Trophoblast cell (in vitro differentiated cells and primary cell): ENCODE results near the gene CORO6.

Experiments
- DNase-seq, 2 donors: peaks; one replicate each; pipeline ENCODE4 v3.0.0-alpha.2; 2016
- H2AFZ ChIP-seq: 2 replicates; pipeline ENCODE4 v1.6.1; 2013; ENCODE audit warnings: low read length, moderate library complexity, mild to moderate bottlenecking; ENCODE audit not compliant: insufficient read depth, poor library complexity
- H2AK5ac ChIP-seq: 2 replicates; pipeline ENCODE4 v1.6.1; 2013; ENCODE audit warnings: mild to moderate bottlenecking, low read length
- H2BK120ac ChIP-seq: 2 replicates; pipeline ENCODE4 v1.6.1; 2013; ENCODE audit warnings: low read length, mild to moderate bottlenecking, moderate library complexity; ENCODE audit not compliant: insufficient read depth, poor library complexity
- H2BK12ac ChIP-seq: 2 replicates; pipeline ENCODE4 v1.6.1; 2013; ENCODE audit warnings: mild to moderate bottlenecking, low read length, moderate library complexity
- H2BK5ac ChIP-seq: 2 replicates; pipeline ENCODE4 v1.6.1; 2013; ENCODE audit warnings: low read length, low read depth, moderate library complexity, mild to moderate bottlenecking; ENCODE audit not compliant: poor library complexity
- H3K14ac ChIP-seq: 2 replicates; pipeline ENCODE4 v1.6.1; 2013; ENCODE audit warnings: mild to moderate bottlenecking, low read length
- H3K18ac ChIP-seq: 2 replicates; pipeline ENCODE4 v1.6.1; 2013; ENCODE audit warnings: mild to moderate bottlenecking, low read length
- H3K23ac ChIP-seq: 2 replicates; pipeline ENCODE4 v1.6.1; 2013; ENCODE audit warnings: low read length
- H3K27ac ChIP-seq: 2 replicates; pipeline ENCODE4 v1.5.1; 2013; ENCODE audit warnings: low read depth, mild to moderate bottlenecking, inconsistent platforms, low read length, moderate library complexity
- H3K27me3 ChIP-seq: 2 replicates; pipeline ENCODE4 v1.6.1; 2013; ENCODE audit warnings: inconsistent platforms, mild to moderate bottlenecking, low read length, moderate library complexity; ENCODE audit not compliant: insufficient read depth
- H3K36me3 ChIP-seq, 2 experiments: 1 replicate in 1 of 2; 2 replicates in 1 of 2; pipeline ENCODE4 v1.6.1; 2013; ENCODE audit warnings: low read length in 2 of 2, mild to moderate bottlenecking in 2 of 2, moderate library complexity in 1 of 2; ENCODE audit not compliant: insufficient read depth in 2 of 2, control insufficient read depth in 1 of 2
- H3K4ac ChIP-seq: 2 replicates; pipeline ENCODE4 v1.6.1; 2013; ENCODE audit warnings: low read depth, mild to moderate bottlenecking, low read length, moderate library complexity
- H3K4me1 ChIP-seq, 2 experiments: 1 replicate in 1 of 2; 2 replicates in 1 of 2; pipeline ENCODE4 v1.6.1; 2013; ENCODE audit warnings: low read length in 2 of 2, mild to moderate bottlenecking in 2 of 2, moderate library complexity in 1 of 2; ENCODE audit not compliant: insufficient read depth in 2 of 2, control insufficient read depth in 1 of 2
- H3K4me2 ChIP-seq: 2 replicates; pipeline ENCODE4 v1.6.1; 2013; ENCODE audit warnings: inconsistent platforms, mild to moderate bottlenecking, low read length, moderate library complexity
- H3K4me3 ChIP-seq: 2 replicates; pipeline ENCODE4 v1.5.1; 2013; ENCODE audit warnings: mild to moderate bottlenecking, low read depth, low read length, inconsistent platforms
- H3K79me1 ChIP-seq: one replicate; pipeline ENCODE4 v1.6.1; 2013; ENCODE audit warnings: low read length
- H3K79me2 ChIP-seq: 2 replicates; pipeline ENCODE4 v1.6.1; 2013; ENCODE audit warnings: low read length, mild to moderate bottlenecking; ENCODE audit not compliant: control insufficient read depth, insufficient read depth, poor library complexity
- H3K9ac ChIP-seq: 2 replicates; pipeline ENCODE4 v1.6.1; 2013; ENCODE audit warnings: mild to moderate bottlenecking, low read length
- H3K9me3 ChIP-seq: 2 replicates; pipeline ENCODE4 v1.6.1; 2013; ENCODE audit warnings: low read depth, mild to moderate bottlenecking, control low read depth, inconsistent platforms, low read length; ENCODE audit not compliant: insufficient read depth
- H4K12ac ChIP-seq: 2 replicates; pipeline ENCODE4 v1.6.1; 2013; ENCODE audit warnings: low read depth, mild to moderate bottlenecking, low read length, moderate library complexity
- H4K8ac ChIP-seq: 2 replicates; pipeline ENCODE4 v1.6.1; 2013; ENCODE audit warnings: low read depth, mild to moderate bottlenecking, low read length, moderate library complexity
- H4K91ac ChIP-seq: one replicate; pipeline ENCODE4 v1.6.1; 2013; ENCODE audit warnings: low read depth, mild to moderate bottlenecking, low read length, moderate library complexity
- WGBS: extraction: QIAGEN DNeasy Blood & Tissue Kit; methylation state at CpG from one replicate; pipeline ENCODE4 v1.1.7; 2013; ENCODE audit warnings: missing lambda C conversion rate; ENCODE audit not compliant: insufficient read length, insufficient coverage; ENCODE audit errors: extremely low coverage; 5-methylcytosine and 5-hydroxymethylcytosine counted together

The CORO6 gene

DNA sequence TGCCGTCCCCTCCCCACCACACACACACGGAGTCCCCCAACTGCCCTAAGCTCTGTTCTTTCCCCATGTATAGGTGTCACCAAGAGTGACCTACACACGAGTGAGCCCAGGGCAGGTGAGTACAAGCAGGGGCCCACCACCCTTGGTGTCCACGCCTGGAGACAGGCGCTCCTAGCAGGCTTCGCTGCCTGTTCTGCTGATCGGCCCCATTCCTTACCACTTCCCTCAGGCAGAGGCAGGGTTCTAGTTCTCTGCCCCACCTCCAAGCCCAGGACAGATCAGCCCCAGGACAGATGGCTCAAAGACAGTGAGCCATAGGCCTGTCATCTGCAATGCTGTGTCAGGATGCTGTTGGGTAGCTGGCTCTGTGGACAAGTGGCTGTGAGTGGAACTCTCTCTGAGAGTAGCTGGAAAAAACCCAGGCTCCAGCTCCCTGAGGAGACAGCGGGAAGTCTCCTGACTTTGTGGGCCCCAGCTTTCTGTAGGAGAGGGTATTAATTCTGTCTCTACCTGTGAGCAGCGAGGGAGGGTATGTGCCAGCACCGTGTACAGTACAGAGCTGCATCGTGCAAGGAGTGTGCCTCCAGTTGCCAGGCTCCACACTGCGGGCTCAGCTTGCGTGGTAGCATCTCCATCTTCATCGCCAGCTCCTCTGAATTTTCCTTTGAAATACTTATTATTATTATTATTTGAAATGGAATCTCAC is 53.3 kb downstream of the CORO6 start:
- H4K8ac ChIP-seq, result peak overlapping the region; percentile 93
- peak overlapping the region; percentile 95 for H2AFZ ChIP-seq
- peak overlapping the region; percentile 90 for H4K12ac ChIP-seq
- H2BK120ac ChIP-seq, result peak overlapping the region; percentile 91
- H3K27me3 ChIP-seq, result peaks cover 11% of the 10 kb centered on the region
- peak overlapping the region; percentile 74 for H3K4me3 ChIP-seq
- H3K4me2 ChIP-seq, result peak overlapping the region; percentile 89
- H3K4ac ChIP-seq, result peak overlapping the region; percentile 64
- no CpG with 5 or more reads among the region's 14 CpGs for WGBS
- H2BK12ac ChIP-seq, result no peak overlapping the region
- H3K36me3 ChIP-seq, result peaks cover 21 to 22% of the 10 kb centered on the region in 2 experiments
- H3K4me1 ChIP-seq, result peaks cover 18 to 27% of the 10 kb centered on the region in 2 experiments
- H2BK5ac ChIP-seq, result no peak overlapping the region
- peak overlapping the region; percentile 58 for H2AK5ac ChIP-seq
- no peak overlapping the region for H3K27ac ChIP-seq
- no peak overlapping the region for H4K91ac ChIP-seq
- peak; percentile 51 to 53 for DNase-seq
- H3K9ac ChIP-seq, result peak overlapping the region; percentile 25
- peaks cover 7% of the 10 kb centered on the region for H3K79me2 ChIP-seq
- peak overlapping the region; percentile 85 for H3K14ac ChIP-seq
- H3K79me1 ChIP-seq, result peaks cover 11% of the 10 kb centered on the region
- peak overlapping the region; percentile 87 for H3K18ac ChIP-seq
- H3K9me3 ChIP-seq, result peaks cover 2% of the 10 kb centered on the region
- no peak overlapping the region for H3K23ac ChIP-seq

DNA sequence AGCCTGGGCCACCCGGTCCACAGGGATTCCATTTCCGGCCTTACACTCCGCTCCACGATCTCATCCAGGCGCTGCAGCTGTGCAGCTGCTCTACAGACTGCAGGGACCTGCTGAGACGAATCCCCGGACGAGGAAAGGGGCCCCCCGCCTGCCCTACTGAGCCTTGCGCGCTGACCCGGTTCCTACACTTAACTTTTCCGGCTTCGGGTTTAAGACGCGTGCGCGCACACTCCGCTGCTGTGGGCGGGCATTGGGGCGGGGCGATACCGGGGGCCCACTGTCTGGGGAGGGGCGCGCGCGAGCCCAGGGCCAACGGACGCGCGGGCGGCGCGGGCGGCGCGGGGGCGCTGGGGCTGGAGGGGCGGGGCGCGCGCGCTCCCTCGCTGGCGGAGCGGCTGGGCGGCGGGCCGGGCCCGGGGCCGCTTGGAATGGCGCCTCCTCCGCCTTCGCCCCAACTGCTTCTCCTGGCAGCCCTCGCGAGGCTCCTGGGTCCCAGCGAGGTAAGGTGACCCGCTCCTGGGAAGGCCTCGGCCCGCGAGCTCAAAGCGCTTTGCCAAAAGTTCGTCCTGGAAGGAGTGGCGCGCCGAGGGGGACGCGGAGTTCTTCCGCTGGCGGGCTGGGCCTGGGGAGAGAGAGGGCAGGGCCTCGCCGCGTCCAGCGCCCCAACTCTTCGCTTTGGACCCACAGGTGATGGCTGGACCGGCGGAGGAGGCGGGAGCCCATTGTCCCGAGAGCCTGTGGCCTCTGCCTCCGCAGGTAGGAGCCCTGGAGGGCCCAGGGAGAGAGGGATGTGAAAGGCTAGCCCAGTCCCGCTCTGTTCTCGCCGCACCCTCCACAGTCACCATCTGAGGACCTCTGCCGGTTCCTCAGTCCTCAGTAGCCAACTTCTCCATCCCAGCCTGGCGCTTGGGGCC is 54.1 kb downstream of the CORO6 start, which contains the start of gene TP53I13:
TSS of gene TP53I13 (plus strand) at position 371 of the 914 bp plus-strand sequence. CDS start at position 429, 58 bp downstream.
- Histone ChIP-seq H2BK12ac (peak within 1 kb of the TSS; percentile 42), H3K36me3 (peaks cover 13 to 14% of the 10 kb centered on the region in 2 experiments), H3K23ac (no peak within 1 kb of the TSS), H3K79me1 (peaks cover 11% of the 10 kb centered on the region), H3K4ac (peak within 1 kb of the TSS; percentile 64), H4K8ac (peak within 1 kb of the TSS; percentile 93), H3K18ac (peak within 1 kb of the TSS; percentile 87), H4K12ac (peak within 1 kb of the TSS; percentile 90), H3K4me3 (peak within 1 kb of the TSS; percentile 74), H3K9me3 (peaks cover 3% of the 10 kb centered on the region), H4K91ac (peak within 1 kb of the TSS; percentile 87), H3K4me1 (peaks cover 18 to 27% of the 10 kb centered on the region in 2 experiments), H2BK120ac (peak within 1 kb of the TSS; percentile 91), H3K9ac (peak within 1 kb of the TSS; percentile 85), H3K27me3 (peaks cover 11% of the 10 kb centered on the region), H3K14ac (peak within 1 kb of the TSS; percentile 85), H3K27ac (peak within 1 kb of the TSS; percentile 59), H2BK5ac (peak within 1 kb of the TSS; percentile 63), H3K79me2 (peaks cover 7% of the 10 kb centered on the region), H2AK5ac (peak within 1 kb of the TSS; percentile 58), H3K4me2 (peak within 1 kb of the TSS; percentile 97), H2AFZ (peak within 1 kb of the TSS; percentile 95)
- WGBS, result no CpG with 5 or more reads among the region's 85 CpGs
- peak; percentile 60 to 81 for DNase-seq

DNA sequence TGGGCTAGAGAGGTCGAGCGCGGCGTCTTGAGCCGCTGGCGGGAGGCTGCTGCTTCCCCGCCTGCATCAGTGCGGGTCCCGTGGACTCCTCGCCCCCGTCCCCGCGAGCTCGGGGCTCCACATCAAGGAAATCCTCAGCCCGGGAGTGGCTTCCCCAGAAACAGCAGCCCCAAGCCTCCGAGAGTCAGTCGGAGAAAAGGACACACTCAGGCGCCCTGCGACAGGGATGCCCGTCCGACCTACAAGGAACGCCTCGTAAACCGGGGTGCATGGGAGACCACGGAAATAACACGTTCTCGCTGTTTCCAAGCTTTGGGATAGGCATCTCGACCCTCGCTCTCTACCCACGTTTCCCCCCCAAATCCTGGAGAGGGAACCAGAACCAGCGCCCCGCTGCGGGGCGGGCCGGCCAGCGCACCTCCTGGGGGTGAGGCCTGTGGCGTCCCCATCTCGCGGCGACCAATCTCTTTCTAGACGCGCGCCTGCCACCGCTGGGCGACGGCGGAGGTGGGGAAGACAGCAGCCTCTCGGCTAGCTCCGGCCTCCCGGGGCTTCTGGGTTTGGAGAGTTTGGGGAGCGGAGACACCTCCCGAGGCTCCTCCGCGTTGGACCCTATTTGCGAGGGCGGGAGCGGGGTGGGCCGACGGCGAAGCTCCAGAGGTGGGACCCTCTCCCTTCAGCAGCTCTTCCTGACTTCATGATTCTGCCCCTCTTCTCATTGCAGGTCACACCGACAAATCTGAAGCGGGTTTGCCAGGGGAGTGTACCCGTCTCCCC is 55.0 kb downstream of the CORO6 start:
- no peak overlapping the region for H3K4ac ChIP-seq
- peak overlapping the region; percentile 29 for H2BK5ac ChIP-seq
- no CpG with 5 or more reads among the region's 63 CpGs for WGBS
- H2AFZ ChIP-seq, result peak overlapping the region; percentile 56
- H2AK5ac ChIP-seq, result no peak overlapping the region
- peaks cover 11% of the 10 kb centered on the region for H3K27me3 ChIP-seq
- H4K91ac ChIP-seq, result peak overlapping the region; percentile 22
- peak overlapping the region; percentile 97 for H3K4me2 ChIP-seq
- H2BK12ac ChIP-seq, result no peak overlapping the region
- H4K12ac ChIP-seq, result peak overlapping the region; percentile 40
- peaks cover 7% of the 10 kb centered on the region for H3K79me2 ChIP-seq
- peak overlapping the region; percentile 71 for H3K4me3 ChIP-seq
- H3K79me1 ChIP-seq, result peaks cover 11% of the 10 kb centered on the region
- H3K9ac ChIP-seq, result peak overlapping the region; percentile 17
- H3K27ac ChIP-seq, result peak overlapping the region; percentile 59
- peaks cover 3% of the 10 kb centered on the region for H3K9me3 ChIP-seq
- H3K23ac ChIP-seq, result no peak overlapping the region
- peak overlapping the region; percentile 64 for H3K18ac ChIP-seq
- peak overlapping the region; percentile 8 for H2BK120ac ChIP-seq
- DNase-seq, result peak in 1 of 2 donors; percentile 45
- peak overlapping the region; percentile 86 for H4K8ac ChIP-seq
- H3K36me3 ChIP-seq, result peaks cover 7 to 8% of the 10 kb centered on the region in 2 experiments
- peak overlapping the region; percentile 46 for H3K14ac ChIP-seq
- peaks cover 18 to 27% of the 10 kb centered on the region in 2 experiments for H3K4me1 ChIP-seq

DNA sequence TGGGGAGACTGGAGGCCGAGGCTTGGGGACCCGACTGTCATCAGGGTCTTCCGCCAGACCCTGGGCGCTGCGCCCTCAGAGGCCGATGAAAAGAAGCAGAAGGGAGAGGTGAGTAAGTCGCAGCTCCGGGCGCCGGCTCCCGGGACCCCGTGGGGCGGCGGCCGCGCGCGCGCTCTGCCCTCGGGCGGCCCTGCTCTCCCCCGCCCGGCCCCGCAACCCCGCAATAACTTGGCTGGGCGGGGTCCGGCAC is 55.5 kb downstream of the CORO6 start:
- peaks cover 7 to 8% of the 10 kb centered on the region in 2 experiments for H3K36me3 ChIP-seq
- no peak overlapping the region for H2BK12ac ChIP-seq
- H3K23ac ChIP-seq, result no peak overlapping the region
- no peak overlapping the region for H3K4ac ChIP-seq
- H3K18ac ChIP-seq, result peak overlapping the region; percentile 36
- no peak overlapping the region for H4K12ac ChIP-seq
- H3K79me1 ChIP-seq, result peaks cover 11% of the 10 kb centered on the region
- peaks cover 5% of the 10 kb centered on the region for H3K9me3 ChIP-seq
- peaks cover 11% of the 10 kb centered on the region for H3K27me3 ChIP-seq
- H3K14ac ChIP-seq, result no peak overlapping the region
- H3K79me2 ChIP-seq, result peaks cover 7% of the 10 kb centered on the region
- H2AK5ac ChIP-seq, result no peak overlapping the region
- H2BK120ac ChIP-seq, result no peak overlapping the region
- no peak overlapping the region for H2BK5ac ChIP-seq
- peaks cover 18 to 27% of the 10 kb centered on the region in 2 experiments for H3K4me1 ChIP-seq
- H3K4me2 ChIP-seq, result peak overlapping the region; percentile 97
- H2AFZ ChIP-seq, result peak overlapping the region; percentile 56
- H3K4me3 ChIP-seq, result peak overlapping the region; percentile 71
- no peak overlapping the region for H3K27ac ChIP-seq
- no peak overlapping the region for H3K9ac ChIP-seq
- no peak for DNase-seq
- no peak overlapping the region for H4K91ac ChIP-seq
- no CpG with 5 or more reads among the region's 27 CpGs for WGBS
- peak overlapping the region; percentile 61 for H4K8ac ChIP-seq
